Testis (tissue), 2 donors: Measurements from ENCODE around the gene MYLK4.

Experiments
- POLR2A ChIP-seq: fragments of 450-650 bp; IDR thresholded peaks from one replicate; pipeline ENCODE4 v1.6.1; 2017; ENCODE audit warnings: antibody characterized with exemption, mild to moderate bottlenecking, moderate library complexity
- TF ChIP-seq, protein P1 (sequence below), 3 experiments: fragments of 450-650 bp in 2 of 3; fragments of 200-600 bp in 1 of 3; sonication (generic) in 1 of 3; IDR thresholded peaks; one replicate each; pipeline ENCODE4 v1.5.1; 2016 to 2019; ENCODE audit warnings: antibody characterized with exemption in 3 of 3, mild to moderate bottlenecking in 2 of 3, moderate library complexity in 1 of 3

- TF ChIP-seq, protein P1, sequence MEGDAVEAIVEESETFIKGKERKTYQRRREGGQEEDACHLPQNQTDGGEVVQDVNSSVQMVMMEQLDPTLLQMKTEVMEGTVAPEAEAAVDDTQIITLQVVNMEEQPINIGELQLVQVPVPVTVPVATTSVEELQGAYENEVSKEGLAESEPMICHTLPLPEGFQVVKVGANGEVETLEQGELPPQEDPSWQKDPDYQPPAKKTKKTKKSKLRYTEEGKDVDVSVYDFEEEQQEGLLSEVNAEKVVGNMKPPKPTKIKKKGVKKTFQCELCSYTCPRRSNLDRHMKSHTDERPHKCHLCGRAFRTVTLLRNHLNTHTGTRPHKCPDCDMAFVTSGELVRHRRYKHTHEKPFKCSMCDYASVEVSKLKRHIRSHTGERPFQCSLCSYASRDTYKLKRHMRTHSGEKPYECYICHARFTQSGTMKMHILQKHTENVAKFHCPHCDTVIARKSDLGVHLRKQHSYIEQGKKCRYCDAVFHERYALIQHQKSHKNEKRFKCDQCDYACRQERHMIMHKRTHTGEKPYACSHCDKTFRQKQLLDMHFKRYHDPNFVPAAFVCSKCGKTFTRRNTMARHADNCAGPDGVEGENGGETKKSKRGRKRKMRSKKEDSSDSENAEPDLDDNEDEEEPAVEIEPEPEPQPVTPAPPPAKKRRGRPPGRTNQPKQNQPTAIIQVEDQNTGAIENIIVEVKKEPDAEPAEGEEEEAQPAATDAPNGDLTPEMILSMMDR (IDR thresholded peaks at IDR 0.05) = no peak
- TF ChIP-seq POLR2A = no peak
These were observed 33.6 kb downstream of the MYLK4 start for GRCh38 chr6:2716936-2717700.
